Sciatic nerve (tissue), 2 donors: ENCODE measurements around the gene HMX1. TPM values are rescaled to one million over a fixed set of nuclear protein-coding genes. Genes with fewer than 3 reads are reported as not detected.

Source experiments
- ATAC-seq: fragments of 200-7000 bp; cut with Tn5 transposase; one replicate; pipeline ENCODE4 v1.9.1; 2020; ENCODE audit warnings: mild to moderate bottlenecking, moderate library complexity
- DNase-seq: peaks from one replicate; pipeline ENCODE4 v3.0.0-alpha.2; 2020; ENCODE audit warnings: low spot score
- intact Hi-C: fragments of 100-400 bp; cut with DNase I; formaldehyde crosslinking; loops from one replicate; pipeline ENCODE4 v1.14.2; 2022
- total RNA-seq: library from RNA; stranded (reverse); fragmentation: NEBNext Ultra II Directional; extraction: Animal tissue kit (Norgen Biotek cat#: 25700); gene quantifications from one replicate; pipeline ENCODE4 v1.2.1, GENCODE V29; 2021
- donor health status: DM: no; HTN: no; CAD: no.
- donor health status: DM: no; HTN: no; CAD: no.

Gene HMX1
- total RNA-seq, 1 donor from 2014 or later = not detected

DNA sequence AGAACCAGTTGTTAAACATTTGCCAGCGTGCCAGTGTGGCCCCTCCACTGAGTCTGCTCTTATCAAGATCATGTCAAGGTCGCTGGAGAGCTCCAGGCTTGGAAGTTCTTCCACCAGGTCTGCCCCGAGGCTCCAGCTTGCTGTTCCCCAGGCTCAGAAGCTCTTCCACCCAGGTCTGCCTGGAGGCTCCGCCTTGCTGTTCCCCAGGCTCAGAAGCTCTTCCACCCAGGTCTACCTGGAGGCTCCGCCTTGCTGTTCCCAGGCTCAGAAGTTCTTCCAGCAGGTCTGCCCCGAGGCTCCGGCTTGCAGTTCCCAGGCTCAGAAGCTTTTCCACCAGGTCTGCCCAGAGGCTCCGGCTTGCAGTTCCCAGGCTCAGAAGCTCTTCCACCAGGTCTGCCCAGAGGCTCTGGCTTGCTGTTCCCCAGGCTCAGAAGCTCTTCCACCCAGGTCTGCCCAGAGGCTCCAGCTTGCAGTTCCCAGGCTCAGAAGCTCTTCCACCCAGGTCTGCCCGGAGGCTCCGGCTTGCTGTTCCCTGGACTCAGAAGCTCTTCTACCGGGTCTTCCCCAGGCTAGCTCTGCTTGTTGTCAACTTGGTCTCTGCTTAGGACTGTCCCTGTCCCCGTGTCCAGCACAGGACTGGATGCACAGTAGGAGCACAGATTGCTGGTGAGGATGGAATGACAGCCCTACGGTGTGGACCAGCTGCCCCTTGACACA lies 54.4 kb downstream of the HMX1 start:
- ATAC-seq = no peak
- intact Hi-C loops = no loop called here
- no peak for DNase-seq
